Glomerular visceral epithelial cell (primary cell): ENCODE measurements around the gene LMX1B.

ENCODE experiments used
- DNase-seq: peaks from one replicate; pipeline ENCODE4 v3.0.0-alpha.2; 2016; ENCODE audit errors: extremely low spot score

The LMX1B gene

GRCh38 chr9:126617823-126618165, 4.1 kb downstream of the LMX1B start:
- DNase-seq, result no peak

- no peak for DNase-seq
These were observed 4.5 kb downstream of the LMX1B start for GRCh38 chr9:126618190-126618584.

GRCh38 chr9:126618585-126619360, 5.0 kb downstream of the LMX1B start:
- no peak for DNase-seq

- no peak for DNase-seq
These were observed 5.8 kb downstream of the LMX1B start for GRCh38 chr9:126619361-126620135.

- DNase-seq, result no peak
These were observed 6.8 kb downstream of the LMX1B start for GRCh38 chr9:126620478-126620877.

- no peak for DNase-seq
These were observed 7.6 kb downstream of the LMX1B start for GRCh38 chr9:126621061-126621918.

- no peak for DNase-seq
These were observed 8.4 kb downstream of the LMX1B start for GRCh38 chr9:126621919-126622735.

- DNase-seq, result no peak
These were observed 9.6 kb downstream of the LMX1B start for GRCh38 chr9:126623314-126623666.

GRCh38 chr9:126623667-126624478, 10.1 kb downstream of the LMX1B start:
- DNase-seq, result no peak

GRCh38 chr9:126624479-126624826, 10.7 kb downstream of the LMX1B start:
- no peak for DNase-seq

GRCh38 chr9:126624912-126625311, 11.2 kb downstream of the LMX1B start:
- DNase-seq, result no peak

GRCh38 chr9:126625329-126626126, 11.8 kb downstream of the LMX1B start:
- no peak for DNase-seq

- no peak for DNase-seq
These were observed 12.6 kb downstream of the LMX1B start for GRCh38 chr9:126626127-126626925.

GRCh38 chr9:126626926-126627233, 13.2 kb downstream of the LMX1B start:
- no peak for DNase-seq

GRCh38 chr9:126628146-126628545, 14.4 kb downstream of the LMX1B start:
- DNase-seq, result no peak

GRCh38 chr9:126628969-126629674, 15.4 kb downstream of the LMX1B start:
- no peak for DNase-seq

- DNase-seq, result peak; percentile 65
These were observed 16.9 kb downstream of the LMX1B start for GRCh38 chr9:126630458-126631237.

- no peak for DNase-seq
These were observed 17.5 kb downstream of the LMX1B start for GRCh38 chr9:126631254-126631653.
